ENCODE measurements around the gene USP54. TPM values are rescaled to one million over a fixed set of nuclear protein-coding genes. Genes with fewer than 3 reads are reported as not detected.

USP54 gene
- total RNA-seq, 1 donor from 2014 or later: 31.7 TPM

GRCh38 chr10:73467206-73467605 is 123.9 kb downstream of the USP54 start:
- no peak for DNase-seq

- no peak for DNase-seq
These were observed 125.0 kb downstream of the USP54 start for GRCh38 chr10:73465978-73466726.

GRCh38 chr10:73460897-73461296 is 130.2 kb downstream of the USP54 start:
- no peak for DNase-seq

- no peak for DNase-seq
These were observed 131.3 kb downstream of the USP54 start for GRCh38 chr10:73459683-73460314.

- no peak for DNase-seq
These were observed 134.8 kb downstream of the USP54 start for GRCh38 chr10:73456187-73456890.

- no peak for DNase-seq
These were observed 142.0 kb downstream of the USP54 start for GRCh38 chr10:73449113-73449512.

GRCh38 chr10:73448384-73448783 is 142.8 kb downstream of the USP54 start:
- DNase-seq: no peak

Small RNA genes lying within 50 kb of the gene (small RNA-seq; reads per million reads assigned to genes)
- not detected for gene RNU6-883P

Other genes with a start within 250 kb of the USP54 start
- 0.62 TPM for gene CFAP70, start 232.5 kb downstream of the USP54 start, total RNA-seq
- gene ANXA7, start 177.3 kb downstream of the USP54 start, total RNA-seq: 34.3 TPM
- 3.7 TPM for gene MSS51, start 157.8 kb downstream of the USP54 start, total RNA-seq
- gene PPP3CB, start 95.3 kb downstream of the USP54 start, total RNA-seq: 122 TPM
- 0.78 TPM for gene MYOZ1, start 50.1 kb upstream of the USP54 start, total RNA-seq
- not detected for gene SYNPO2L, start 64.7 kb upstream of the USP54 start, total RNA-seq
- gene AGAP5, start 106.8 kb upstream of the USP54 start, total RNA-seq: 6.6 TPM
- 44.0 TPM for gene SEC24C, start 153.0 kb upstream of the USP54 start, total RNA-seq
- gene CHCHD1, start 190.7 kb upstream of the USP54 start, total RNA-seq: 14.5 TPM
- 30.7 TPM for gene ZSWIM8, start 194.3 kb upstream of the USP54 start, total RNA-seq
- 8.1 TPM for gene NDST2, start 220.3 kb upstream of the USP54 start, total RNA-seq